Mesodermal cell (in vitro differentiated cells): ENCODE data around the gene HNMT. TPM values are rescaled to one million over a fixed set of nuclear protein-coding genes. Genes with fewer than 3 reads are reported as not detected.
A peak's percentile ranks its signal among the peaks of the same experiment; 100 is the strongest.
"Not testable (repeated sequence)": the region's sequence is repeated elsewhere in the genome, so short reads cannot be mapped to it uniquely, and the experiment has no call there.

Experiments used
- H3K27ac ChIP-seq: 2 replicates; pipeline ENCODE4 v1.7.0; 2013; ENCODE audit warnings: mild to moderate bottlenecking, low read depth, low read length, moderate library complexity; ENCODE audit not compliant: severe bottlenecking
- H3K36me3 ChIP-seq: 2 replicates; pipeline ENCODE4 v1.7.1; 2013; ENCODE audit warnings: mild to moderate bottlenecking, low read length, moderate library complexity; ENCODE audit not compliant: control insufficient read depth, insufficient read depth
- H3K4me1 ChIP-seq: one replicate; pipeline ENCODE4 v1.7.1; 2013; ENCODE audit warnings: mild to moderate bottlenecking, low read length; ENCODE audit not compliant: insufficient read depth, control insufficient read depth, poor library complexity, severe bottlenecking
- H3K4me3 ChIP-seq: 2 replicates; pipeline ENCODE4 v1.7.0; 2013; ENCODE audit warnings: low read length, control low read depth, mild to moderate bottlenecking; ENCODE audit not compliant: insufficient read depth, poor library complexity, severe bottlenecking; ENCODE audit errors: extremely low read depth
- H3K9me3 ChIP-seq: 2 replicates; pipeline ENCODE4 v1.7.1; 2013; ENCODE audit warnings: mild to moderate bottlenecking, low read length, moderate library complexity; ENCODE audit not compliant: control insufficient read depth
- WGBS, 2 experiments: methylation state at CpG; one replicate each; pipeline ENCODE4 v1.1.5; 2013; ENCODE audit warnings: missing lambda C conversion rate in 2 of 2; ENCODE audit not compliant: insufficient coverage in 2 of 2; 5-methylcytosine and 5-hydroxymethylcytosine counted together
- polyA plus RNA-seq, 2 experiments: library from polyadenylated mRNA; stranded (reverse); fragments of 50-300 nt; gene quantifications; one replicate each; pipeline ENCODE4 v1.2.3, GENCODE V29; 2013

The HNMT gene
- 18.5 TPM for polyA plus RNA-seq (2013, experiment 1 of 2)
- 24.7 TPM for polyA plus RNA-seq (2013, experiment 2 of 2)

DNA sequence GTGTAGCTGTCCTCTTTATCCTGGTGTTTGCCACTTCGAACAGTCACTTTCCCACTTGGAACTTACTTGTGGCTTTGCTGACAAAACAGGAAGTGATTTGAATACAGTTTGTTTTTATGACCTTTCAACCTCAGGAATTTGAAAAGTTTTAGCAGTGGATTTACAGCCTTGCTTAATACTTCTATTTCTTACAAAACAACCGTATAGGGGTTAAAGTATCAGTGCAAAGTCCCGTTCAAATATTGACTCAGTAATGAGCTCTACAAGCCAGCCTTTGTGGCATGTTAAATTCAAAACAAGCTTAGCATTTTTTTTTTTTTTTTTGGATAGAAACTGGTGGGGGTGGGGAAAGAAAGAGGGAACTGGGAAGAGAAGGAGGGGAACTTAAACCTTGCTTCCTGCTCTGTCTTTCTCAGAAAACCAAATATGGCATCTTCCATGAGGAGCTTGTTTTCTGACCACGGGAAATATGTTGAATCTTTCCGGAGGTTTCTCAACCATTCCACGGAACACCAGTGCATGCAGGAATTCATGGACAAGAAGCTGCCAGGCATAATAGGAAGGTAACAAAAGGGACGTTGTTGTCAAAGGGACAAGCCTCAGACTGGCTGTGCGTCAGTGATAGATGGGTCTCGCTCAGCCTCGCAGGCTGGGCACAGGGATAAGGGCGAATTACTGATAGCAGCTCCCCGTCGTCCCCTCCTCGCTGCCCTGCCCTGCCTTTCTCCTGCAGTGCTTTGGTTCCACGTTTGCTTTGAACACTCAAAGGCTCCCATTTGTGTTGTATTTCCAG lies at the start of gene HNMT:
HNMT (plus strand) TSS at position 408 of the 793 bp plus-strand sequence; CDS start at position 427, 19 bp downstream.
- Histone ChIP-seq H3K9me3 (no peaks in the 10 kb centered on the region), H3K36me3 (peaks cover 15% of the 10 kb centered on the region), H3K27ac (peak within 1 kb of the TSS; percentile 99), H3K4me1 (peaks cover 6% of the 10 kb centered on the region), H3K4me3 (peak within 1 kb of the TSS; percentile 44)
- WGBS, 2 experiments, result 3 to 4% methylated on average over 11 to 12 of the region's 15 CpGs

DNA sequence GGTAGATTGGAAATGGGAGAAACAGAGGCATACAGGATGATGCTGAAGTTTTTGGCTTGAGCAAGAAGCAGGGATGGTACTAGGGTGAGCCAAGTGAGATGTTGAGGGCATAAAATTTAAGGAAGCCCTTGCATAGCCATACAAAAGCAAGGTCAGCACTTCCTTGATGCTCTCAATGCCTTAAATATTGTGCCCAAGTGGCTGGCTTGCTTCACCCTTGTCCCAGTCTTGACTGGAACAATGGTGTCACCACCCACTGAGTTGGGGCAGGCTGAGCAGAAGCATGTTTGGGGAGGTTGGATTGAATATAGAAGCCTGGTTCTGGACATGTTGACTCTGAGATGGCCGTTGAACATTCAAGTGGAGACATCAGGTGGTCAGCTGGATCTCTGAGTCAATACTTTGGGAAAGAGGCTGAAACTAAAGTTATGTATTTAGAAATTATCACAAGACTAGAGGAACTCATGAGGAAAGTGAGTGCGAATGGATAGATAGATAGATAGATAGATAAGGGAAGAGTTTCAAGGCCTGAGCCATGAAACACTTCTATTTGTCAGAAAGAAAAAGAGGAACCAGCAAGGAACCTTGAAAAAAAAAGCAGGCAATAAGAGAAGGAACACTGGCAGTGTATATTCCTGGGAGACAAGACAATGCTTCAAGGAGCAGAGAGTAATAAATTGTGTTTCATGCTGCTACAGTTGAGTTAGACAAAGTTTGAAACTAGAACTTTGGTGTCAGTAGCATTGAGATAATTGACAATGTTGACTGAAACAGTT lies 43.0 kb upstream of the HNMT start:
- WGBS, 2 experiments, result 63 to 85% methylated on average over 2 of the region's 2 CpGs
- Histone ChIP-seq H3K4me1 (no peaks in the 10 kb centered on the region), H3K36me3 (no peaks in the 10 kb centered on the region), H3K9me3 (no peaks in the 10 kb centered on the region), H3K27ac (no peak overlapping the region), H3K4me3 (no peak overlapping the region)

DNA sequence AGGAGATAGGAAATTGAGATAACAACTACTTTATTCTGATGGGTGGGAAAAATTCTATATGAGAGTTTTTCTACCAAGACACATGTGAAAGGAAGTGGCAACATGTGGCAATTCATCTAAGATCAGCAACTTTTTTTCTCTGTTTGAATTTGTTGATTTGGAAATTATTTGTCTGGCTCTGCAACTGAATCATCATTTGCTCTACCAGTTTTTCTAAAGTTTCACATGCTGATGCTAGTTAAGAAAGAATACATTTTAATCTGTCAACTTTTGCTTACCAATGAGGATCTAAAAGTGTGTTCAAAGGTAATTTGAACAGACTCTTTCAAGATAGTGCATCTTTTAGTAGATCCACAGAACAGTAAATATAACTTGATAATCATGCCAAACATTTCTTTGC lies 42.1 kb upstream of the HNMT start:
- not testable (repeated sequence) for H3K4me1 ChIP-seq, H3K9me3 ChIP-seq, H3K36me3 ChIP-seq, H3K4me3 ChIP-seq, H3K27ac ChIP-seq

DNA sequence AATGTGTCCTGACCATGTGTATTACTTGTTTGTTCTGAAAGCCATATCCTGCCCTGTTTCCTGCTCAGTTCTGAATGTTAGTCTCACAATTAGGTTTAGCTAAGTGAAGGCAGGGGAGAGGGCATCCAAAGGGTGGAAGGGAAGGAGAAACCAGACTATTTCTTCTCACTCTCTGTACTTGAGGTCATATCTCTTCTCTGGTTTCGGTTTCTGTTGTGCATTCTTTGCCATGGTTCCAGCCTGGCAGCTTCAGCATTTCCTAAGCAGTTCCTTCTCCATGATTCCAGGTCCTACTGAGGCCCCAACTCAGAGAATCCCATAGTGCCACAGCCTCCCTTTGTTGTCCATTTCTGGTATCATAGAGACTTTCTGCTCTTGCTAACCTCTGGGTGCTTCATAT lies 40.3 kb upstream of the HNMT start:
- no peak overlapping the region for H3K4me3 ChIP-seq
- H3K4me1 ChIP-seq, result peaks cover 11% of the 10 kb centered on the region
- H3K27ac ChIP-seq, result no peak overlapping the region
- H3K36me3 ChIP-seq, result no peaks in the 10 kb centered on the region
- no CpG with 5 or more reads among the region's 1 CpG for WGBS, 2 experiments
- no peaks in the 10 kb centered on the region for H3K9me3 ChIP-seq

DNA sequence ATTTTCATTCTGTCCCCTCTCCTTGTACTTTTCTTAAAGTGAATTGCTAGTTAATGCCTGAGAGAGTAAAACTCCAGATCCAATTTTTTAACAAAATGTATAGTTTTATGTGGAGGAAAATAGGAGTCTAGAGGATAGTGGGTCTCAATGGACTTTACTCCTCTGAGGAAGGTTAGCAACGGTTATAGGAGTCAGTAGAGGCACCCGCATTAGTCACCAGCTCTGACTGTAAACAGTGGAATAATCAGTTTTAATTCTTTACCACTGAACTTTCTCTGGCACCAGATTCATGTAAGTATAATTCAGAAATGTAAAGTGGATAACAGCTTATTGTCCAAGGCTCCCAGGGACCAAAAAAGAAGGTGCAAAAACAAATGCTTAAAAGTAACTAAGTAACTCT lies 38.7 kb upstream of the HNMT start:
- Histone ChIP-seq H3K4me1 (peaks cover 21% of the 10 kb centered on the region), H3K36me3 (no peaks in the 10 kb centered on the region), H3K4me3 (no peak overlapping the region), H3K27ac (no peak overlapping the region), H3K9me3 (no peaks in the 10 kb centered on the region)
- WGBS, 2 experiments, result 94 to 100% methylated on average over 1 to 2 of the region's 2 CpGs

DNA sequence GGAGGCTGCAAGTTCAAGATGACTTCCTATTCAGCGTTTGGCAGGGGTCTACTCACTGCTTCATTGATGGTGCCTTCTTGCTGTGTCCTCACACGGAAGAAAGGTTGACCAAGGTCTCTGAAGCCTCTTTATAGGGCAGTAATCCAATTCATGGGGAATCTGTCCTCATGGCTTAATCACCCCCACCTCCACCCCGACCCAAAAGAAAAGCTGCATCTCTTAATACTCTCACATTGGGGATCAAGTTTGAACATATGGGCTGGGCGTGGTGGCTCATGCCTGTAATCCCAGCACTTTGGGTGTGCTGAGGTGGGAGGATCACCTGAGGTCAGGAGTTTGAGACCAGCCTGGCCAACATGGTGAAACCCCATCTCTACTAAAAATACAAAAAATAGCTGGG lies 36.4 kb upstream of the HNMT start:
- peak overlapping the region; percentile 94 for H3K27ac ChIP-seq
- H3K4me3 ChIP-seq, result no peak overlapping the region
- H3K4me1 ChIP-seq, result peaks cover 21% of the 10 kb centered on the region
- WGBS, 2 experiments, result 89 to 93% methylated on average over 2 to 3 of the region's 4 CpGs
- no peaks in the 10 kb centered on the region for H3K9me3 ChIP-seq
- no peaks in the 10 kb centered on the region for H3K36me3 ChIP-seq

DNA sequence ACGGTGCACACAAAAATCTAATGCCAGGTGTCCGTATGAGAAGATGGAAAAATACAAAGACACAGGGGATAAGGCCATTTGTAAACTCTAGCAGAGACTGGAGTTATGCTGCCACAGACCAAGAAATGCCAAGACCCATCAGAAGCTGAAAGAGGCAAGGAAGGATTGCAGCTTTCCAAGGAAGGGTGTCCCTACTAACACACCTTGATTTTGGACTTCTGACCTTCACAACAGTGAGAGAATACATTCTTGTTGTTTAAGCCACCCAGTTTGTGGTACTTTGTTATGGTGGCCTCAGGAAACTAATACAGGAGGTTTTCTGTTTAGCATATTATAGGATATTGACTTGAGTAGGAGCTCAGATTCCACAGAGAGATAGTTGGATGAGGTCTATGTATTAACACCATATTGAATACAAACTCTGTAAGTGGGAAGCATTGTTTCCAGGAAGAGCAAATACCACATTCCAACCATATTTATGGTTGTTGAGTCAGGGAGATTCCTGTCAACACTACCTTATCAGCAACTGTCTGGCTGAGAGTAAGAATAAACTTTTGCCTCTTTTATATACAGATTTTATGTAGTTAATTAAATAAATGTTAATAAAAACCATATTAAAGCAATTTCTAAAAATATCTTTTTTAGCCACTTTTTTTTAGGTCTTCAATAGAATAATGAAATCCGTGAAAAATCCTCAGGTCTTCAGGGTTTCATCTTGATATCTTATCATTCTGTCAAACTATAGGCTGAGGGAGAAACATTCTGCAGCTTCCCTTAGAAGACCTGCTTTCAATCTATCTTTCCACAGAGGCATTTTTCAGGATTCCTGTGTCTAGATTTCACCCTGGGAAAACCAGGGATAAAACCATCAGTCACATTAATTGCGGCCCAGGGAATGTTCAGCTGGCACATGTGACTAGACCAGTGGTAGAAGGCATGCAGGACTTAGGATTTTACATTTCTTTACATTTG lies 35.4 kb upstream of the HNMT start:
- no peaks in the 10 kb centered on the region for H3K9me3 ChIP-seq
- peaks cover 21% of the 10 kb centered on the region for H3K4me1 ChIP-seq
- peak overlapping the region; percentile 94 for H3K27ac ChIP-seq
- 79 to 100% methylated on average over 2 to 3 of the region's 4 CpGs for WGBS, 2 experiments
- H3K36me3 ChIP-seq, result no peaks in the 10 kb centered on the region
- no peak overlapping the region for H3K4me3 ChIP-seq

DNA sequence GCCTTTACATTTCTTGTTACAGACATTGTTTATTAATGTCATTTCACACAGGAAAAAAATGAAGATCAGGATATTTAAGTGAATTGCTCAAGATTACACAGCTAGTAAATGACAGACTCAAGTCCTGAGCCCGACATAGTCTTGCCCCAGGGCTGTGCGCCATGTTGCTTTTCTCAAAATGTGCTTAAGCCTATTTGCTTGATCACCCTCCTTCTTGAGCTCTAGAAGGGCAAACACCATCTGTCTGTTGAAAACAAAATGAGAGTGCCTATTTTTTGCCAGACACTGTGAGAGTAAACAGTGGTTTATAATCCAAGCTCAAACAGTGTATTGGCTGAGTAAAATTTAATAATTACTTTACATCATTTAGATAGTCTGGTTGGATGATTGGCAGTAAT lies 34.8 kb upstream of the HNMT start:
- 86 to 94% methylated on average over 2 of the region's 2 CpGs for WGBS, 2 experiments
- H3K4me3 ChIP-seq, result no peak overlapping the region
- peak overlapping the region; percentile 94 for H3K27ac ChIP-seq
- no peaks in the 10 kb centered on the region for H3K36me3 ChIP-seq
- H3K4me1 ChIP-seq, result peaks cover 21% of the 10 kb centered on the region
- H3K9me3 ChIP-seq, result peaks cover 4% of the 10 kb centered on the region

DNA sequence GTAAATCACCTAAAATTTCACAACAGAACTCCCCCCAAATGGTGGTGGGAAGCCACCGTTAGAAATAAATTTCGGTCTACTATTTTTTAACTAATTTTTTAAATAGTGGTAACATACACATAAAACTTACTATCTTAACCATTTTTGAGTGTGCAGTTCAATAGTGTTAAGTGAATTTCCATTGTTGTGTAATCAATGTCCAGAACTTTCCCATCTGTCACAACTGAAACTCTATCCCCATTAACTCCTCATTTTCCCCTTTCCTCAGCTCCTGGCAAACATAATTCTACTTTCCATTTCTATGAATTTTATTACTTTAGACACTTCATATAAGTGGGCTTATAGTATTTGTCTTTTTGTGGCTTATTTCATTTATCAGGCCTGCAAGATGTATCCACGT lies 34.1 kb upstream of the HNMT start:
- Histone ChIP-seq H3K9me3 (peaks cover 10% of the 10 kb centered on the region), H3K36me3 (no peaks in the 10 kb centered on the region), H3K4me3 (no peak overlapping the region), H3K4me1 (peaks cover 21% of the 10 kb centered on the region), H3K27ac (peak overlapping the region; percentile 94)
- no CpG with 5 or more reads among the region's 3 CpGs for WGBS, 2 experiments

DNA sequence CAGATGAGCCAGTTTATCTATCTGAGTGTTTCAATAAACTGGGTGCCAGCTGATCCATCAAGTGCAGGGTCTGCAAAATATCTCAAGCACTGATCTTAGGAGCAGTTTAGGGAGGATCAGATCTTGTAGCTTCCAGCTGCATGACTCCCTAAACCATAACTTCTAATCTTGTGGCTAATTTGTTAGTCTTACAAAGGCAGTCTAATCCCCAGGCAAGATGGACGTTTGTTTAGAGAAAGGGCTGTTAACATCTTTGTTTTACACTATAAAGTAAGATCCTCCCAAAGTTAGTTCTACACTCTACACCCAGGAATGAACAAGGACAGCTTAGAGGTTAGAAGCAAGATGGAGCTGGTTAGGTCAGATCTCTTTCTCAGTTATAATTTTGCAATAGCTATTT lies 28.7 kb upstream of the HNMT start:
- H3K36me3 ChIP-seq, result no peaks in the 10 kb centered on the region
- no CpG with 5 or more reads among the region's 1 CpG for WGBS, 2 experiments
- peaks cover under 1% of the 10 kb centered on the region for H3K4me1 ChIP-seq

More for the DNA sequence above, 28.7 kb upstream of the HNMT start:
- peaks cover 15% of the 10 kb centered on the region for H3K9me3 ChIP-seq
- no peak overlapping the region for H3K27ac ChIP-seq
- no peak overlapping the region for H3K4me3 ChIP-seq
